ENCODE measurements around the gene STX1B. TPM values are rescaled to one million over a fixed set of nuclear protein-coding genes. Genes with fewer than 3 reads are reported as not detected.

Gene STX1B
- total RNA-seq, 4 donors from 2014 or later: 0.49 to 2.2 (median 0.90) TPM

DNA sequence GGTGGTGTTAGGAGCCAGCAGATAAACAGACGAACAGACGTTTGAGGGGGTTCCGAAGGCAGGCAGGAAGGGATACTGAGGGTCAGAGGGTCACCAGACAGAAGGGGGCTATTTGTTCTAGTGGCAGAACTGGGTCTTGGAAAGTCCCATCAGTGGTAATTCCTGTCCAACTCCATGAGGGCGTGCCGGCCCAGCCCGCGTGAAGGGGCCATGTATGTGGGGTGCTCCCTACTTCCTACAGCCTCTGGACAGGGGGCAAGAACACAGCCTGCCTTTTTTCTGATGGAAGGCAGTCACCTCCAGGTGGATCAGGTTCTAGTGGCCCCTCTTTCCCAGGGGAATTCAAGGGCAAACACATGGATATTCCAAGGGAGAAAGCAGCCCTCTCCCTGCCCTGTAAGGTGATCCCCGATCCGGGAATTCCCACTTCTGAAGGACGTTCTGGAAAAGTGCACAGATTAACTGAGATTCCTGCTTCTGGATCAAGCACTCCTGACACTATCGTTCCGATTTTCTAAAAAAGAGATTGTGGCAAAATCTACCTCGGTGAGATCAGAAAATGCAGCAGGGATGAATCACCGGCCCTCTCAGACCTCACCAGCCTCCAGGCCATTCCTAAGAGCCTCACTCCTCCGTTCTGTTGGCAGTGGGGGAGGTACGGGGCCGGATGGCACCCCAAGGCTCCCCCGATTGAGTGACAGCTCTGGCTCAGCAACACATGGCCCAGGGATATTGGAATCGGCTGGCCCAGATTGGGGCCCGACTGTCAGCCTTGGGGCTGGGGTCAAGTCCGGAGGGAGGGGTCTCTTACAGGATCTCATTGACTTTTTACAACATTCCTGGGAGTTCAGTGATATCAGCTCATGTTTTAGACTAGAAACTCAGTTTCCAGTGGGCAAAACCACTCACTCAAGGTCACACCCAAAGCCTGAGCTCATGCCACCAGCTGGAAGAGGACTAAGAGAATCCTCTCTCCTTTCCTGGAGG lies 12.4 kb downstream of the STX1B start:
- TF ChIP-seq, protein P1, sequence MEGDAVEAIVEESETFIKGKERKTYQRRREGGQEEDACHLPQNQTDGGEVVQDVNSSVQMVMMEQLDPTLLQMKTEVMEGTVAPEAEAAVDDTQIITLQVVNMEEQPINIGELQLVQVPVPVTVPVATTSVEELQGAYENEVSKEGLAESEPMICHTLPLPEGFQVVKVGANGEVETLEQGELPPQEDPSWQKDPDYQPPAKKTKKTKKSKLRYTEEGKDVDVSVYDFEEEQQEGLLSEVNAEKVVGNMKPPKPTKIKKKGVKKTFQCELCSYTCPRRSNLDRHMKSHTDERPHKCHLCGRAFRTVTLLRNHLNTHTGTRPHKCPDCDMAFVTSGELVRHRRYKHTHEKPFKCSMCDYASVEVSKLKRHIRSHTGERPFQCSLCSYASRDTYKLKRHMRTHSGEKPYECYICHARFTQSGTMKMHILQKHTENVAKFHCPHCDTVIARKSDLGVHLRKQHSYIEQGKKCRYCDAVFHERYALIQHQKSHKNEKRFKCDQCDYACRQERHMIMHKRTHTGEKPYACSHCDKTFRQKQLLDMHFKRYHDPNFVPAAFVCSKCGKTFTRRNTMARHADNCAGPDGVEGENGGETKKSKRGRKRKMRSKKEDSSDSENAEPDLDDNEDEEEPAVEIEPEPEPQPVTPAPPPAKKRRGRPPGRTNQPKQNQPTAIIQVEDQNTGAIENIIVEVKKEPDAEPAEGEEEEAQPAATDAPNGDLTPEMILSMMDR (IDR thresholded peaks at IDR 0.05; ENCODE audit: low read depth): no peak

DNA sequence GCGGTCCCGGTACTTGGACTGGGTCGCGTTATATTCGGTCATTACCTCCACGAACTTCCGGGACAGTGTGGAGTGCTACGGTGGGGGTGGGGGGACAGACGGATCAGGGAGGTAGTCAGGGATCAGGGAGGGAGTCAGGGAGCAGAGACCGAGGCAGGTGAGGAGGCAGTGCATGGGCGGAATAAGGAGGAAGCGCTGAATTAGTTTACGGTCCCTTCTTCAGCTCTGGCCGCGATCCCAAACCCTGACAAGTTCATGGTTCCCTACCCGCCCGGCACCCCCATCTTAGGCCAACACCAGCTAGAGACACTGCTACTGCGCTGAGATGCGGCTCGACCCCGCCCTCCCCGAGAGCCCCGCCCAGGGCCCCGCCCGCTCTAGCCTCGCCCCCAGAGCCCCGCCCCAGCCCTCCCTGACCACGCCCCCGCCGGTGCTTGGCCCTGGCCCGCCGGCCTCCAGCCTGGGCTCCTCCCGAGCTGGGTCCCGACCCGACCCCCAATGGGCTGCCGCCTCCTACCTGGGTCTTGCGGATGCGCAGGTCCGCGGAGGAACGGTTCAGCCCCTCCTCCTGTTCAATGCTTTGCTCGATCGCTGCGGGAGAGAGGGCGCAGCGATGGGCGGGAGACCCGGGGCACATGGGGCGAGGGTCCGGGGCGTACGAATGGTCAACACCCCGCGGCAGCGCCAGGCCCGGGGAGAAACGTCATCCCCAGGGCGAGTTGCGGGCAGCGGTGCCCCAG lies 13.3 kb downstream of the STX1B start:
- TF ChIP-seq, protein P1 (IDR thresholded peaks at IDR 0.05; ENCODE audit: low read depth): no peak

DNA sequence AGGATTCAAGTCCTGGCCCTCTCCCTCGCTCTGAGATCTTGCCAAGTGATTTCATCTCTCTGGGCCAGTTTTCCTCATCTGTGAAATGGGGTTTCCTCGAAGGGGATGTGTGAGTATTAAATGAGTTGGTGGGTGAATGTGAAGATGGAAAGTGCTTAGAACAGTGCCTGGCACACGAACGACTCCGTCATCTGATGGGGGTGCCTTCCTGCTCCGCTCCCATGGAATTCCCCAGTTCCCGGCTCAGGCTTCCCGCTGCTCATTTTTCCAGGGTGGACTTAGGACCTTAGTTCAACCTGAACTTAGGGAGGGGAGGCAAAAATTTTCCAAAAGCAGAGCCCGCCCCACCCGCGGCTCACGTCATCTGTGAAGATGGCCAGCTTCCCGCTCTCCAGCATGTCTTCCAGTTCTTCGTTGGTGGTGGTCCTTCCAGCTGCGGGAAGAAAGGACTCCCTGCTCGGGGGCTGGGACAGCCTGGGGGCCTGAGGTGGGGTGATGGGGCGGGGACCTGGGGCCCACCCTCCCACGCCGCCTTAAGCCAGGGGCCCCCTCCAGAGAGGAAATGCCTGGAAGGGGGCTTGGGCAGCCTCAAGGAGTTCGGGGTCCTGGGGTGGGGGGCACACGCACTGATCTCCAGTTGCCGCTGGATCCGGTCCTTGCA lies 14.0 kb downstream of the STX1B start:
- TF ChIP-seq, protein P1 (IDR thresholded peaks at IDR 0.05; ENCODE audit: low read depth): no peak

DNA sequence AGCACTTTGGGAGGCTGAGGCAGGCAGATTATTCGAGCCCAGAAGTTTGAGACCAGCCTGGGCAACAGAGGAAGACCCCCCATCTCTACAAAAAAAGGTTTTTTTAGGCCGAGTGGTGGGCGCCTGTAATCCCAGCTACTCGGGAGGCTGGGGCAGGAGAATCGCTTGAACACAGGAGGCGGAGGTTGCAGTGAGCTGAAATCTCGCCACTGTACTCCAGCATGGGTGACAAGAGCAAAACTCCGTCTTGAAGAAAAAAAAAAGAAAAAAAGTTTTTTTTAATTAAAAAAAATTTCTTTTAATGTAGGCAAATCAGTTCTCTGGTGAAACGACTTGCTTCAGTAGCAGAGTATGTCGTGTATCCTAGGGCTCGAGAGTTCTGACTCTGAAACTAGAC lies 14.5 kb downstream of the STX1B start:
- TF ChIP-seq, protein P1 (IDR thresholded peaks at IDR 0.05; ENCODE audit: low read depth): no peak

DNA sequence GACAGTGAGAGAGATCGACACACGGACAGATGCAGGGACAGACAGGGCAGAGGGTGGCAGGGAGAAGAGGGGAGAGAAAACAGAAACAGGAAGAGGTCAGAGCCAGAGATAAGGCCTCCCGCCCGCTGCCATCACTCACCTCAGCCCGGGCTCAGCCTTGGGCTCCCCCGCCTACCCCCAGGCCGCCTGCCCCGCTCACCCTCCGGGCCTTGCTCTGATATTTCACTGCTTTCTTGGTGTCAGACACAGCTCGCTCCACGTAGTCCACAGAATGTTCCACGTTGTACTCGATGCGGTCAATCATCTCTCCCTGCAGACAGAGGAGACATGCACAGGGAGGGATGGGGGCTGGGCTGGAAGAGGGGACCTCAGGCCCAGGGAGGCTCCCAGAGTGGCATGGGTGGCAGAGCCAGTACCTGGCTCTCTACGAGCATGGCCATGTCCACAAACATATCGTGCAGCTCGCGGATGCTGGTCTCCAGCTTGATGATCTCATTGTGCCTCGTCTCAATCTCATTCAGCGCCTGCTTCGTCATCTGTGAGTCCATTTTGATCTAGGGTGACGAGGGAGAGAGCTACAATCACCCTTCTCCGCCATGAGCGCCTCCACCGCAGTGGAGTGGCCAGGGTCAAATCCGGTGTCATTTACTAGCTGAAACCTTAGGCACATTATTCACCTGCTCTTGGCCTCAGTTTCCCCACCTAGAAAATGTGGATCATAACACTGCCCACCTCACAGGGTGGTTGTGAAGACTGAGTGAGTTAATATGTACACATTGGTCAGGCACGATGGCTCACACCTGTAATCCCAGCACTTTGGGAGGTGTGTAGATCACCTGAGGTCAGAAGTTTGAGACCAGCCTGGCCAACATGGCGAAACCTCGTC lies 17.3 kb downstream of the STX1B start:
- TF ChIP-seq, protein P1 (IDR thresholded peaks at IDR 0.05; ENCODE audit: low read depth): no peak

DNA sequence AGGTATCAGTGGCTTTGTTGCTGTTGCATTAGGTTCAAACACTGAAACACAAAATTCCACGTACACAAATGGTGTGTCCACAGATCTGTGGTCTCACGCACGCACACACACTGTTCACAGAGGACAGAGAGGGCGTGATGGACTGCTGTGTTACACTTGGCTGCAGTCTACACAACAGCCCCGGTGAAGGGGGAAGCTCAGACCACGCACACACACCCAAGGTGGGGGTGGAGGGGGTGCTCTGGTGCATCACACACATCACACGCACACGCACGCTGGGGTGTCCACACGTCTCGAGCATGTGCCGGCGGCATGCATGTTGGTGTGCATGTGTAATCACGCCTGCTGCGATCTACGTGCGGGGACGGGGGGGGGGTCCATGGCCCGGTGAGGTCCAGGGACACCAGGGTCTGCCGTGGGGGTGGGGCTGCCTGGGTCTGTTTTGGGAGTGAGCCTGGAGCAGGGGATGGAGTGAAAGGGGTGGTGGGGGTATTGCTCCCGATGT lies 18.1 kb downstream of the STX1B start:
- TF ChIP-seq, protein P1 (IDR thresholded peaks at IDR 0.05; ENCODE audit: low read depth): no peak
